ENCODE data around the gene RCC1. TPM values are rescaled to one million over a fixed set of nuclear protein-coding genes. Genes with fewer than 3 reads are reported as not detected.
"Not testable (repeated sequence)": the region's sequence is repeated elsewhere in the genome, so short reads cannot be mapped to it uniquely, and the experiment has no call there.

The RCC1 gene
- total RNA-seq, 1 experiment from 2014 or later = 136 TPM

- DNase-seq = no peak
- H3K27me3 ChIP-seq (ENCODE audit: control insufficient read depth, insufficient read depth, low read length) = no peaks in the 10 kb centered on the region
- peak overlapping the region; percentile 76 for H3K4me3 ChIP-seq (ENCODE audit: insufficient read depth, low read depth, low read length)
- peaks cover 45% of the 10 kb centered on the region for H3K36me3 ChIP-seq (replicated peaks; ENCODE audit: control insufficient read depth, insufficient read depth, low read length)
Measured at GRCh38 chr1:28506907-28507246, 1.0 kb downstream of the RCC1 start.

- no peak for DNase-seq
- peaks cover 47% of the 10 kb centered on the region for H3K36me3 ChIP-seq (replicated peaks; ENCODE audit: control insufficient read depth, insufficient read depth, low read length)
- H3K4me3 ChIP-seq (ENCODE audit: insufficient read depth, low read depth, low read length) = peak overlapping the region; percentile 76
- no peaks in the 10 kb centered on the region for H3K27me3 ChIP-seq (ENCODE audit: control insufficient read depth, insufficient read depth, low read length)
Measured at GRCh38 chr1:28507247-28507645, 1.4 kb downstream of the RCC1 start.

GRCh38 chr1:28507646-28508434, 2.0 kb downstream of the RCC1 start:
- H3K4me3 ChIP-seq (ENCODE audit: insufficient read depth, low read depth, low read length) = peak overlapping the region; percentile 76
- H3K36me3 ChIP-seq (replicated peaks; ENCODE audit: control insufficient read depth, insufficient read depth, low read length) = peaks cover 47% of the 10 kb centered on the region
- DNase-seq = no peak
- no peaks in the 10 kb centered on the region for H3K27me3 ChIP-seq (ENCODE audit: control insufficient read depth, insufficient read depth, low read length)

- no peak for DNase-seq
- Histone ChIP-seq H3K27me3 (ENCODE audit: control insufficient read depth, insufficient read depth, low read length) (no peaks in the 10 kb centered on the region), H3K36me3 (replicated peaks; ENCODE audit: control insufficient read depth, insufficient read depth, low read length) (peaks cover 47% of the 10 kb centered on the region), H3K4me3 (ENCODE audit: insufficient read depth, low read depth, low read length) (peak overlapping the region; percentile 76; the same call in 1 of the 2 replicates)
Measured at GRCh38 chr1:28508435-28508754, 2.6 kb downstream of the RCC1 start.

GRCh38 chr1:28509705-28510272, 3.9 kb downstream of the RCC1 start:
- no peaks in the 10 kb centered on the region for H3K27me3 ChIP-seq (ENCODE audit: control insufficient read depth, insufficient read depth, low read length)
- peak; percentile 20 for DNase-seq

GRCh38 chr1:28510273-28510969, 4.6 kb downstream of the RCC1 start:
- Histone ChIP-seq H3K27me3 (ENCODE audit: control insufficient read depth, insufficient read depth, low read length) (no peaks in the 10 kb centered on the region), H3K36me3 (replicated peaks; ENCODE audit: control insufficient read depth, insufficient read depth, low read length) (peaks cover 47% of the 10 kb centered on the region), H3K4me3 (ENCODE audit: insufficient read depth, low read depth, low read length) (peak overlapping the region; percentile 8; the same call in 1 of the 2 replicates)
- DNase-seq = no peak

More at GRCh38 chr1:28509705-28510272, 3.9 kb downstream of the RCC1 start:
- Histone ChIP-seq H3K4me3 (ENCODE audit: insufficient read depth, low read depth, low read length) (peak overlapping the region; percentile 76; the same call in 1 of the 2 replicates), H3K36me3 (replicated peaks; ENCODE audit: control insufficient read depth, insufficient read depth, low read length) (peaks cover 47% of the 10 kb centered on the region)

- Histone ChIP-seq H3K27me3 (ENCODE audit: control insufficient read depth, insufficient read depth, low read length) (no peaks in the 10 kb centered on the region), H3K36me3 (replicated peaks; ENCODE audit: control insufficient read depth, insufficient read depth, low read length) (peaks cover 47% of the 10 kb centered on the region), H3K4me3 (ENCODE audit: insufficient read depth, low read depth, low read length) (no peak overlapping the region; the same call in 1 of the 2 replicates)
- no peak for DNase-seq
Measured at GRCh38 chr1:28510970-28511440, 5.2 kb downstream of the RCC1 start.

GRCh38 chr1:28512058-28512611, 6.3 kb downstream of the RCC1 start:
- no peak for DNase-seq
- Histone ChIP-seq H3K27me3 (ENCODE audit: control insufficient read depth, insufficient read depth, low read length) (no peaks in the 10 kb centered on the region), H3K36me3 (replicated peaks; ENCODE audit: control insufficient read depth, insufficient read depth, low read length) (peaks cover 40% of the 10 kb centered on the region), H3K4me3 (ENCODE audit: insufficient read depth, low read depth, low read length) (no peak overlapping the region)

- peaks cover 18% of the 10 kb centered on the region for H3K36me3 ChIP-seq (replicated peaks; ENCODE audit: control insufficient read depth, insufficient read depth, low read length)
- H3K27me3 ChIP-seq (ENCODE audit: control insufficient read depth, insufficient read depth, low read length); H3K4me3 ChIP-seq (ENCODE audit: insufficient read depth, low read depth, low read length); DNase-seq: not testable (repeated sequence)
Measured at GRCh38 chr1:28514445-28514933, 8.6 kb downstream of the RCC1 start.

GRCh38 chr1:28516518-28516956, 10.7 kb downstream of the RCC1 start:
- no peak overlapping the region for H3K4me3 ChIP-seq (ENCODE audit: insufficient read depth, low read depth, low read length)
- H3K27me3 ChIP-seq (ENCODE audit: control insufficient read depth, insufficient read depth, low read length) = no peaks in the 10 kb centered on the region
- H3K36me3 ChIP-seq (replicated peaks; ENCODE audit: control insufficient read depth, insufficient read depth, low read length) = peaks cover 2% of the 10 kb centered on the region
- no peak for DNase-seq

GRCh38 chr1:28517649-28517999, 11.8 kb downstream of the RCC1 start:
- Histone ChIP-seq H3K27me3 (ENCODE audit: control insufficient read depth, insufficient read depth, low read length) (no peaks in the 10 kb centered on the region), H3K36me3 (replicated peaks; ENCODE audit: control insufficient read depth, insufficient read depth, low read length) (no peaks in the 10 kb centered on the region; the same call in 1 of the 2 replicates), H3K4me3 (ENCODE audit: insufficient read depth, low read depth, low read length) (peak overlapping the region; percentile 89)
- peak; percentile 44 for DNase-seq

GRCh38 chr1:28518000-28518744, 12.3 kb downstream of the RCC1 start:
- Histone ChIP-seq H3K27me3 (ENCODE audit: control insufficient read depth, insufficient read depth, low read length) (no peaks in the 10 kb centered on the region), H3K4me3 (ENCODE audit: insufficient read depth, low read depth, low read length) (peak overlapping the region; percentile 89), H3K36me3 (replicated peaks; ENCODE audit: control insufficient read depth, insufficient read depth, low read length) (no peaks in the 10 kb centered on the region; the same call in 1 of the 2 replicates)
- peak; percentile 98 for DNase-seq

GRCh38 chr1:28518745-28519341, 13.0 kb downstream of the RCC1 start:
- Histone ChIP-seq H3K27me3 (ENCODE audit: control insufficient read depth, insufficient read depth, low read length) (no peaks in the 10 kb centered on the region), H3K4me3 (ENCODE audit: insufficient read depth, low read depth, low read length) (peak overlapping the region; percentile 89), H3K36me3 (replicated peaks; ENCODE audit: control insufficient read depth, insufficient read depth, low read length) (no peaks in the 10 kb centered on the region; the same call in 1 of the 2 replicates)
- peak; percentile 55 for DNase-seq

All from H7 (cell line).